Measurements from ENCODE around the gene VAPB. TPM values are rescaled to one million over a fixed set of nuclear protein-coding genes. Genes with fewer than 3 reads are reported as not detected.

VAPB gene
- total RNA-seq, 1 experiment from 2014 or later = 65.1 TPM

DNA sequence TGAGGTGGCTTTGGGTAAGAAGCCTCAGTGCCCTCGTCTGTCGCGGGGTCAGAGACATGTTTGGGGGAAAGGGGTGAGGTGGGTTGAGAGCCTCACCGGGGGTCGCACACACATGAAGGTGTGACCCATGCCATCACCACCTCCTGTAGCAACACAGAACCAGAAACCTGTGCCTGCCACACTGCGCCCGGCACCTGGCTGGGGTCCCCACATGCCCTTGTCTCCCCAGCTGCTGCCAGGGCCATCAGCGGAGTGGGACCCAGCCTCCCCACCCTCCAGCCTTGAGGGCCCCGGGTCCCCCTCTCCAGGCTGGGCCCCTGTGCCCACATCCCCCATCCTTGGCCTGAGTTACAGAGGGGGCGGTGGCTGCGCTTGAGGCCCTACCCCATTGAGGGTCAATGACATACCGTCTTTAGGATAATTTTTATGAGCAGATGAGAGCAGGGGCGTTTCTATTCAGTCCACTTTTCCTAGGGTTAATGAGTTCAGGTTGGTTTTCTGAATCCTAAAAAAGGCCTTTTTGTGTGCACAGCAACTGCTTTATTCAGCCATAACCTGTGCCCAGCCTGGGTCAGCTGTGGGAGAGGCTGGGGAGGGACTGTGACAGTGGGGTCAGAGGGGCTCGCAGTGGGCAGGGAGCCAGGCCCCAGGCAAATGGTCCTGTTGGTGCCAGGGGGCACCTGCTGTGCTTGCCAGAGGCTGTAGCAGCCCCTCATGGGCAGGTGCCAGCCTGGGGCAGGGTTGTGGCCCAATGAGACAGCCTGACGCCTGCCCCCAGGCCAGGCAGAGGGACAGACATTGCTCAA, 106.8 kb downstream of the VAPB start:
- Histone ChIP-seq H3K4me2 (ENCODE audit: insufficient read depth, insufficient read length, low read length) (no peak overlapping the region), H3K4ac (ENCODE audit: low read depth, low read length) (no peak overlapping the region), H3K79me2 (ENCODE audit: insufficient read depth, low read length) (no peaks in the 10 kb centered on the region), H3K56ac (ENCODE audit: insufficient read length, low read depth, low read length) (no peak overlapping the region), H3K27me3 (ENCODE audit: insufficient read depth, low read length) (no peaks in the 10 kb centered on the region), H4K91ac (ENCODE audit: insufficient read length, low read depth, low read length) (no peak overlapping the region), H3K4me1 (ENCODE audit: insufficient read depth, low read length) (no peaks in the 10 kb centered on the region), H2BK5ac (ENCODE audit: insufficient read length, low read length) (no peak overlapping the region), H2BK20ac (ENCODE audit: low read depth, low read length, poor library complexity, severe bottlenecking) (no peak overlapping the region), H2AK5ac (ENCODE audit: insufficient read length, low read length) (no peak overlapping the region), H3K27ac (ENCODE audit: insufficient read length, low read depth, low read length) (no peak overlapping the region), H3K79me1 (ENCODE audit: insufficient read depth, low read depth, low read length, poor library complexity, severe bottlenecking) (no peaks in the 10 kb centered on the region), H2BK12ac (ENCODE audit: insufficient read length, low read depth, low read length) (no peak overlapping the region), H2BK15ac (ENCODE audit: low read depth, low read length) (0 out of 2 replicates have a peak overlapping the region, but pooled peaks have one; percentile 76), H3K9ac (ENCODE audit: extremely low read depth, insufficient read length, low read length) (no peak overlapping the region), H3K18ac (ENCODE audit: insufficient read length, low read depth, low read length) (no peak overlapping the region), H3K23ac (ENCODE audit: insufficient read length, low read depth, low read length) (no peak overlapping the region), H4K5ac (ENCODE audit: insufficient read length, low read depth, low read length) (no peak overlapping the region), H2AFZ (ENCODE audit: low read length) (no peak overlapping the region), H3T11ph (ENCODE audit: low read length) (no peak overlapping the region), H2BK120ac (ENCODE audit: low read depth, low read length, poor library complexity, severe bottlenecking) (no peak overlapping the region), H4K20me1 (ENCODE audit: control insufficient read depth, insufficient read depth, insufficient read length) (no peaks in the 10 kb centered on the region), H3K14ac (ENCODE audit: insufficient read depth, low read length) (no peak overlapping the region), H4K8ac (replicated peaks; ENCODE audit: insufficient read length, low read depth, low read length) (no peak overlapping the region), H3K9me3 (ENCODE audit: control insufficient read depth, low read depth, low read length) (no peaks in the 10 kb centered on the region), H3K23me2 (ENCODE audit: insufficient read length, low read depth, low read length, poor library complexity, severe bottlenecking) (no peaks in the 10 kb centered on the region)
- no peak overlapping the region for H3K27ac Mint-ChIP-seq
- no peak overlapping the region for H3K4me3 Mint-ChIP-seq
- peaks cover 2% of the 10 kb centered on the region; the same call in 1 of the 2 replicates for H3K27me3 Mint-ChIP-seq (ENCODE audit: low read depth)
- H3K36me3 Mint-ChIP-seq (ENCODE audit: insufficient read depth in 1 of 3, low read depth in 3 of 3) = peaks cover 0 to 1% (median 0%) of the 10 kb centered on the region in 3 experiments; a peak in 1 of 7 replicates
- H3K9me3 Mint-ChIP-seq = no peaks in the 10 kb centered on the region; a peak in 3 of 5 replicates
- peak; percentile 0 for DNase-seq
- WGBS (ENCODE audit: extremely low coverage, insufficient read length, low lambda C conversion rate) = no CpG with 5 or more reads among the region's 15 CpGs
- TF ChIP-seq, protein P1, sequence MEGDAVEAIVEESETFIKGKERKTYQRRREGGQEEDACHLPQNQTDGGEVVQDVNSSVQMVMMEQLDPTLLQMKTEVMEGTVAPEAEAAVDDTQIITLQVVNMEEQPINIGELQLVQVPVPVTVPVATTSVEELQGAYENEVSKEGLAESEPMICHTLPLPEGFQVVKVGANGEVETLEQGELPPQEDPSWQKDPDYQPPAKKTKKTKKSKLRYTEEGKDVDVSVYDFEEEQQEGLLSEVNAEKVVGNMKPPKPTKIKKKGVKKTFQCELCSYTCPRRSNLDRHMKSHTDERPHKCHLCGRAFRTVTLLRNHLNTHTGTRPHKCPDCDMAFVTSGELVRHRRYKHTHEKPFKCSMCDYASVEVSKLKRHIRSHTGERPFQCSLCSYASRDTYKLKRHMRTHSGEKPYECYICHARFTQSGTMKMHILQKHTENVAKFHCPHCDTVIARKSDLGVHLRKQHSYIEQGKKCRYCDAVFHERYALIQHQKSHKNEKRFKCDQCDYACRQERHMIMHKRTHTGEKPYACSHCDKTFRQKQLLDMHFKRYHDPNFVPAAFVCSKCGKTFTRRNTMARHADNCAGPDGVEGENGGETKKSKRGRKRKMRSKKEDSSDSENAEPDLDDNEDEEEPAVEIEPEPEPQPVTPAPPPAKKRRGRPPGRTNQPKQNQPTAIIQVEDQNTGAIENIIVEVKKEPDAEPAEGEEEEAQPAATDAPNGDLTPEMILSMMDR (conservative IDR thresholded peaks at IDR 0.05) = no peak
- peaks cover 0 to 2% of the 10 kb centered on the region in 2 experiments; a peak in 1 of 4 replicates for H3K4me1 Mint-ChIP-seq
